ENCODE results near the gene EPX.

Gene EPX

GRCh38 chr17:58231641-58232040 lies 39.1 kb downstream of the EPX start:
- DNase-seq = no peak

- no peak for DNase-seq
Measured at GRCh38 chr17:58232707-58233156, 40.2 kb downstream of the EPX start.

- DNase-seq = no peak
Measured at GRCh38 chr17:58233543-58233942, 41.0 kb downstream of the EPX start.

- no peak for DNase-seq
Measured at GRCh38 chr17:58234512-58234911, 42.0 kb downstream of the EPX start.

GRCh38 chr17:58235821-58236220 lies 43.3 kb downstream of the EPX start:
- no peak for DNase-seq

GRCh38 chr17:58236394-58236793 lies 43.9 kb downstream of the EPX start:
- DNase-seq = no peak

GRCh38 chr17:58238147-58238634 lies 45.7 kb downstream of the EPX start, which contains the start of gene LPO:
TSS of gene LPO (plus strand) at chr17:58238584. CDS start at chr17:58242980, 4,396 bp downstream.
- DNase-seq = no peak

- DNase-seq = no peak
Measured at GRCh38 chr17:58239987-58240386, 47.5 kb downstream of the EPX start.

GRCh38 chr17:58242171-58242784 lies 49.8 kb downstream of the EPX start:
- DNase-seq = no peak

GRCh38 chr17:58244963-58245362 lies 52.4 kb downstream of the EPX start:
- no peak for DNase-seq

GRCh38 chr17:58245428-58246103 lies 53.0 kb downstream of the EPX start:
- no peak for DNase-seq

GRCh38 chr17:58246104-58246740 lies 53.7 kb downstream of the EPX start:
- DNase-seq = no peak

- DNase-seq = no peak
Measured at GRCh38 chr17:58246781-58247180, 54.3 kb downstream of the EPX start.

- DNase-seq = no peak
Measured at GRCh38 chr17:58247511-58248363, 55.2 kb downstream of the EPX start.

- no peak for DNase-seq
Measured at GRCh38 chr17:58248955-58249269, 56.4 kb downstream of the EPX start.

- DNase-seq = peak; percentile 74
Measured at GRCh38 chr17:58249270-58250133, 57.0 kb downstream of the EPX start.

GRCh38 chr17:58250344-58251011 lies 58.0 kb downstream of the EPX start:
- DNase-seq = no peak

- DNase-seq = no peak
Measured at GRCh38 chr17:58252141-58252540, 59.6 kb downstream of the EPX start.

- DNase-seq = no peak
Measured at GRCh38 chr17:58253082-58253481, 60.6 kb downstream of the EPX start.
